ENCODE data around the gene PMEPA1.
"Not testable (repeated sequence)": the region's sequence is repeated elsewhere in the genome, so short reads cannot be mapped to it uniquely, and the experiment has no call there.

The PMEPA1 gene

DNA sequence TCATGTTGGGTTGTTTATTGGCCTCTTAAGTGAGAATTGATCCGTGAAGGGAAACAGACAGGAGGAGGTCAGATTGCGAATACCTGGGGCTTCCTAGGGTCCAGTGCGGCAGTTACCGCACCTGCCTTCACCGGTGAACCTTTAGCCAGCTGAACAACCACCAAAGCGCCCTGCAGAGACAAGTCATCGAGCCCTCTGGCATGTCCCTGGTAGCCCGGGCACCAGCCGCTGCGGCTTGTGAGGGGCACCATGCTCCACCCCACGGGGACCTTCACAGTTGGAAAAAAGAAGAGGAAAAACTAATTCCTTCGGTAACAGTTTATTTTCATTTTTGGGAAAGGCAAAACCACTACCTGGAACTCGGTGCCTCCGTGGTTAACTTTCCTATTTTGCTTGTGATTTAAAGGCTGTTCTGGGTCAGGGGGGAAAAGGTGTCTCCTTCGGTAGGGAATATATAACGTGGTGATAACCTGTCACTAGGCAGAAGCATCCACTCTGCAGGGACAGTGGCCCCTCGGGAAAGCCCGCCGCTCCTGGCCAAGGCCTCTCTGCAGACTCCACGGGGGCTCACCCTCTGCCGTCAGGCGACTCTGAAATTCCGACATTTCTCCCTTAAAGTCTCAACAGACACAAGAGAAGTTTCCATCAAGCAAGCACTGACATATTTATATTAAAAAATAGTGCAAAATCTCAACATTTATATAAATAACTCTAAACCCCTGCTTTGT, 58.9 kb downstream of the PMEPA1 start:
- no peak overlapping the region for H3K4me3 Mint-ChIP-seq
- ATAC-seq (no peak), DNase-seq (no peak)
- H3K4me1 Mint-ChIP-seq, result peaks cover 13% of the 10 kb centered on the region
- no peaks in the 10 kb centered on the region for H3K27me3 Mint-ChIP-seq
- no peak overlapping the region for H3K27ac Mint-ChIP-seq
- H3K9me3 Mint-ChIP-seq, result peaks cover 4% of the 10 kb centered on the region in 2 donors

- Mint-ChIP-seq H3K4me1 (peaks cover 12% of the 10 kb centered on the region), H3K9me3 (peaks cover 4 to 11% of the 10 kb centered on the region in 2 donors), H3K27ac (peak overlapping the region in 1 of 2 donors; percentile 77), H3K4me3 (no peak overlapping the region), H3K27me3 (no peaks in the 10 kb centered on the region)
- DNase-seq (no peak), ATAC-seq (no peak)
Observed at GRCh38 chr20:57650266-57650665, 59.5 kb downstream of the PMEPA1 start.

- Mint-ChIP-seq H3K9me3 (peaks cover 10 to 17% of the 10 kb centered on the region in 2 donors), H3K27me3 (no peaks in the 10 kb centered on the region), H3K4me1 (peaks cover 5% of the 10 kb centered on the region), H3K27ac (no peak overlapping the region), H3K4me3 (no peak overlapping the region)
- DNase-seq (no peak), ATAC-seq (no peak)
Observed at GRCh38 chr20:57649617-57650015, 60.2 kb downstream of the PMEPA1 start.

DNA sequence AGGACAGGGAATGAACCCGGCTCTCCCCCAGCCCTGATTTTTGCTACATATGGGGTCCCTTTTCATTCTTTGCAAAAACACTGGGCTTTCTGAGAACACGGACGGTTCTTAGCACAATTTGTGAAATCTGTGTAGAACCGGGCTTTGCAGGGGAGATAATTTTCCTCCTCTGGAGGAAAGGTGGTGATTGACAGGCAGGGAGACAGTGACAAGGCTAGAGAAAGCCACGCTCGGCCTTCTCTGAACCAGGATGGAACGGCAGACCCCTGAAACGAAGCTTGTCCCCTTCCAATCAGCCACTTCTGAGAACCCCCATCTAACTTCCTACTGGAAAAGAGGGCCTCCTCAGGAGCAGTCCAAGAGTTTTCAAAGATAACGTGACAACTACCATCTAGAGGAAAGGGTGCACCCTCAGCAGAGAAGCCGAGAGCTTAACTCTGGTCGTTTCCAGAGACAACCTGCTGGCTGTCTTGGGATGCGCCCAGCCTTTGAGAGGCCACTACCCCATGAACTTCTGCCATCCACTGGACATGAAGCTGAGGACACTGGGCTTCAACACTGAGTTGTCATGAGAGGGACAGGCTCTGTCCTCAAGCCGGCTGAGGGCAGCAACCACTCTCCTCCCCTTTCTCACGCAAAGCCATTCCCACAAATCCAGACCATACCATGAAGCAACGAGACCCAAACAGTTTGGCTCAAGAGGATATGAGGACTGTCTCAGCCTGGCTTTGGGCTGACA, 60.8 kb downstream of the PMEPA1 start:
- ATAC-seq (no peak), DNase-seq (no peak)
- peaks cover 16 to 23% of the 10 kb centered on the region in 2 donors for H3K9me3 Mint-ChIP-seq
- H3K4me1 Mint-ChIP-seq, result no peaks in the 10 kb centered on the region
- H3K4me3 Mint-ChIP-seq, result no peak overlapping the region
- no peak overlapping the region for H3K27ac Mint-ChIP-seq
- no peaks in the 10 kb centered on the region for H3K27me3 Mint-ChIP-seq

DNA sequence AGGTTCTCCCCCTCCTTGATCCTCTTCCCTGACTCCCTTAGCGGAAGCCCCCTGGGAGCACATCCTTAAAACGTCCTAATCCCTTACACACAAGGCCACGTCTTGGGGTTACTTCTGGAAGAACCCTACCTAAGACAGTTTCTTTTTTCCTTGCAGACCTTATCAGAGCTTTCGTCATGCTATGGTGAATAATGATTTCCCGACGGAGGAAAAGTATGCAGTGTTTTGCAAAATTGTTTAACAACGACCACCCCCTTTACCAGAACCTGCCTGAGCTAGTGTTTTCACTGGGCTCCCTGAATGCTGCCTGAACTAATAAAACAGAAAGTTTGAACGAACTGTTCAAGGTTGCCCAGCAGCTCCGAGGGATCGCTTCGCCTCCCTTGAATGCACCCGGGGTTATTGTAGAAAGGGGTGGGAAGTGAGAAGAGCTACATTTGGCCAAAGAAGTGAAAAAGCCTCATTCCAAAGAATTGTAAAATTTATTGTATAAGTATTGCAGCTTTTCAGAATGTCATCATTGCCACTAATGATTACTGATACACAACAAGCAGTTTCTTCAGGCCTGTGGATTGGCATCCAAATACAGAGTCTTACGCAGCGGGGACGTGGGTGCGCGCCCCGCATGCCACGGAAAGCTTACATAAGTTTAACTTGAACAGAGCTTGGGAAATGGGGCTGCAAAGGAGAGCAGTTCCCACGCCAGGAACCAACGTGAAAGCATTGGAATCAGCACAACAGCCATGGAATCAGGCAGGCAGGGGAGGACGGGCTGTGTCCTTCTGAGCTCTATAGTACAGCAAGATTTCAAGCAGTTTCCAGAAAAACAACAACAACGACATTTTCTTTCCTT, 61.7 kb downstream of the PMEPA1 start:
- ATAC-seq (no peak), DNase-seq (no peak)
- Mint-ChIP-seq H3K4me3 (no peak overlapping the region), H3K27me3 (no peaks in the 10 kb centered on the region), H3K27ac (no peak overlapping the region), H3K9me3 (peaks cover 18 to 29% of the 10 kb centered on the region in 2 donors), H3K4me1 (no peaks in the 10 kb centered on the region)

DNA sequence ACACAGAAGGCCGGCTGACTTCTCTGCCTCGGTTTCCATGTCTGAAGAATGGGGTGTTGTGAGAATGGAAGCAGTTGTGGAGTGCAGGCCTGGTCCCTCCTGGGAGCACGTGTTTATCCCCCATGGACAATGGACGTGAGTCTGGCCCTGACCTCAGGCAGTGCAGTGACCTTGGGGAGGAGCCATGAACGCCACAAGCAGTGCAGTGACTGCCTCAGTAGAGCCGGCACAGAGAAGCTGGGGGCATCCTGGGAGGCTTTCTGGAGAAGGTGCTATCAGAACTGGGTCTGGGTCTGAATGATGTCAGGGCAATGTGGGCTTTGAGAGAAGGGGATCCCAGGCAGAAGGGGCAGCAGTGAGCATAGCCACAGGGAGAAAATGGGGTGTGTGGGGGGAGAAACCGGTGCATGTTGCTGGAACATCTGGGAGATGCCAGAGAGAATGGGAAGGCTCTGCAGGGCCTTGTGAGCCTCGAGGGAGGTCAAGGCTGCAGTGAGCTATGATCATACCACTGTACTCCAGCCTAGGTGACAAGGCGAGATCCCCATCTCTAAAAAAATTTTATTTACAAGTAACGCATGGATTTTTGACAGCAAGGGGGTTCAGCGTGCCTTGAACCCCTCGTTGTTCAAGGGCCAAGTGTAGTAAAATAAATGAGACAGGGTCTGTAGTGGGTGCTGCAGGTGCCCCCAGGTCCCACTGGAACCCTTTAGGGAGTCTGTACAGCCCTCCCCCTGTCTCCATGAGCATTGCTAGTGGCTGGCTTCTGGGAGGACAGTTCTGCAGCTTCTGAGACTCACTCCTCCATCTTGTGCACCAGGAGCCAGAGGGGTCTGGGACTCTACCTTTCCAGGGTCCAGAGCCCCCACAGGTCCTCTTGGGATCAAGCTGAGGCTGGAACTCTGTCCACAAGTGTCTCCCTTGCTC, 62.5 kb downstream of the PMEPA1 start:
- H3K27ac Mint-ChIP-seq, result no peak overlapping the region
- ATAC-seq, result no peak
- no peak overlapping the region for H3K4me3 Mint-ChIP-seq
- peaks cover 18 to 33% of the 10 kb centered on the region in 2 donors for H3K9me3 Mint-ChIP-seq
- DNase-seq, result no peak
- no peaks in the 10 kb centered on the region for H3K4me1 Mint-ChIP-seq
- no peaks in the 10 kb centered on the region for H3K27me3 Mint-ChIP-seq

DNA sequence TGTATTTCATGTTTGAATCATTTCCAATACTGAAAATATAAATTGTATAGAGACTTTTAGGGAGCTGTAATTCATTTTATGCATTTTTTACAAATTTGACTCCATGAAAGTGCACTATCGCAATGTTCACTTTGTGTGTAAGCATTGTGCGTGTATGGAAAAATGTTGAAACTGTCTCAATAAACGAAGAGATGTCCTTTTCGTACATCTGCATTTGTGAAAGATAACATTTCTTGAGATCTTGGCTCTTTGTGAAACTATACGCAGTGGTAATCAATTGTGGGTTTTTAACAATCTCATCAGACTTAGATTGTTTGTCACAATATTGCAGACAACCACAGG, 70.9 kb downstream of the PMEPA1 start:
- peaks cover 9% of the 10 kb centered on the region for H3K4me1 Mint-ChIP-seq
- DNase-seq (no peak), ATAC-seq (no peak)
- no peak overlapping the region for H3K4me3 Mint-ChIP-seq
- peaks cover 27 to 40% of the 10 kb centered on the region in 2 donors for H3K9me3 Mint-ChIP-seq
- no peaks in the 10 kb centered on the region for H3K27me3 Mint-ChIP-seq
- no peak overlapping the region for H3K27ac Mint-ChIP-seq

DNA sequence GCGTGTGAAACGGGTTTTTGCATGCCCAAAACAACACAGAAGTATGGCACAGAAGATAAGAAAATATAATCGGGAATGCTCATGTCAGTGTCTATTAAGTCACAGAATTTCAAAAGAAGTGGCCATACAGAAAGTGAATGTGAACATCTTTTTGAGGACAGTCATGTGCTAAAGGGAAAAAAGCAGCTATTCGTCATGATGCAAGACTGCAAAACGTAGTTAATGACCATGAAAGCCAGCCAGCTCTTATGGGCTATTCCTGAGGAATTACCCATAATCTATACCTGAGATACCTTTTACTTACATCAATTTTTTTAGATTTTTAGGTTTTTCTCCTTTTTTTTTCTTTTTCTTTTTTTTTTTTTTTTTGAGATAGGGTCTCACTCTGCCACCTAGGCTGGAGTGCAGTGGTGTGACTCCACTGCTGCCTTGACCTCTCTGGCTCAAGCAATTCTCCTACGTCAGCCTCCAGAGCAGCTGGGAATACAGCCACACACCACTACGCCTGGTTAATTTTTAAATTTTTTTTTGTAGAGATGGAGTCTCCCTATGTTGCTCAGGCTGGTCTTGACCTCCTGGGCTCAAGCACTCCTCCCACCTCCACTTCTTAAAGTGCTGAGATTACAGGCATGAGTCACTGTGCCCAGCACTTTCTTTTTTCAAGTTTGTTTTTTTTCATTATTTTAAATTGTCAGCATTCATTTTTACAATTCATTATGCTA, 71.5 kb downstream of the PMEPA1 start:
- no peak overlapping the region for H3K4me3 Mint-ChIP-seq
- H3K27ac Mint-ChIP-seq, result no peak overlapping the region
- no peak for ATAC-seq
- peaks cover 27 to 41% of the 10 kb centered on the region in 2 donors for H3K9me3 Mint-ChIP-seq
- DNase-seq, result no peak
- no peaks in the 10 kb centered on the region for H3K27me3 Mint-ChIP-seq
- peaks cover 14% of the 10 kb centered on the region for H3K4me1 Mint-ChIP-seq

DNA sequence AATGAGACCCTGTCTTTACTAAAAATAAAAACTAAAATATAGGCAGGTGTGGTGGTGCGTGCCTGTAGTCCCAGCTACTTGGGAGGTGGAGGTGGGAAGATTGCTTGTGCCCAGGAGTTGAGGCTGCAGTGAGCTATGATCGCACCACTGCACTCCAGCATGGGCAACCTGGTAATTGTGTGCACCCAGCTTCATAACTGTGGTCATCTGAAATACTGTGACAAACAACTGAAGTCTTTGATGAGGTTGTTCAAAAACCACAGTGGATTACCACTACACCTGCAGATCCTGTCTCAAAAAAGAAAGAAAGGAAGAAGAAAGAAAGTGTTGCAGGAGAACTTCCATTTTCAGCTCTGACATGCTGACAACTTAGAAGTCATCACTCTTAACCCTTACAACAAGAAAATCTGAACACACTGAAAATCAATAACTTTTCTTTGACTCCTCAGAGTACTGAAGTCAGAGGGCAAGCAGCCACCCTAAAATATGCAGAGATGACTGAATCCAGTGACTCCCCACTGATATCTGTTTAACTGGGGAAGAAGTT, 75.8 kb downstream of the PMEPA1 start:
- no peak overlapping the region for H3K27ac Mint-ChIP-seq
- peak overlapping the region in 1 of 2 donors; percentile 11 for H3K4me3 Mint-ChIP-seq
- peaks cover 38% of the 10 kb centered on the region for H3K4me1 Mint-ChIP-seq
- H3K9me3 Mint-ChIP-seq, result peaks cover 31 to 41% of the 10 kb centered on the region in 2 donors
- peaks cover 7% of the 10 kb centered on the region for H3K27me3 Mint-ChIP-seq
- ATAC-seq (peak; percentile 56), DNase-seq (no peak)

DNA sequence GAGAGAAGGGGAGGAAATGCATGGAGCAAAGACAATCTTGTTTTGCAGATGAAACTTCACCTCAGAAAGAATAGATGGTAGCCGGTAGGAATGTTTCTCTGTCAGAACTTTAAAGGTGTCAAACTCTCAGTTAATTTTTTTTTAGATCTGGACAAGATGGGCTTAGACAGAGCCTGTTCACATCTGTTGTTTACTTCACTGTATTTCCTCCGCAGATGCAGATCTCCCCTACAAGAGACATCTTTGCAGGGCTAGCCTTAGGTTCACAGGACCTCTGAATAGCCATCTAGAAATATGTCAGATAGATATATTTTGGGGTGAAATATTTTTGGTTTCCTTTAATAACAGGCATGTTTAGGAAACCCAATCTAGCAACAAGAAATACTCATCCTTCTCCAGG, 77.5 kb downstream of the PMEPA1 start:
- DNase-seq (no peak), ATAC-seq (no peak)
- Mint-ChIP-seq H3K27ac (no peak overlapping the region), H3K9me3 (peaks cover 29 to 38% of the 10 kb centered on the region in 2 donors), H3K27me3 (peaks cover 7% of the 10 kb centered on the region), H3K4me1 (peaks cover 53% of the 10 kb centered on the region), H3K4me3 (no peak overlapping the region)

GRCh38 chr20:57630061-57630460, 79.8 kb downstream of the PMEPA1 start:
- ATAC-seq, result peak; percentile 91
- peak; percentile 50 to 67 for DNase-seq
- peaks cover 70% of the 10 kb centered on the region for H3K4me1 Mint-ChIP-seq
- H3K27me3 Mint-ChIP-seq, result peaks cover 7% of the 10 kb centered on the region
- peak overlapping the region; percentile 87 to 94 for H3K27ac Mint-ChIP-seq
- H3K9me3 Mint-ChIP-seq, result peaks cover 16 to 26% of the 10 kb centered on the region in 2 donors
- peak overlapping the region; percentile 90 to 95 for H3K4me3 Mint-ChIP-seq

DNA sequence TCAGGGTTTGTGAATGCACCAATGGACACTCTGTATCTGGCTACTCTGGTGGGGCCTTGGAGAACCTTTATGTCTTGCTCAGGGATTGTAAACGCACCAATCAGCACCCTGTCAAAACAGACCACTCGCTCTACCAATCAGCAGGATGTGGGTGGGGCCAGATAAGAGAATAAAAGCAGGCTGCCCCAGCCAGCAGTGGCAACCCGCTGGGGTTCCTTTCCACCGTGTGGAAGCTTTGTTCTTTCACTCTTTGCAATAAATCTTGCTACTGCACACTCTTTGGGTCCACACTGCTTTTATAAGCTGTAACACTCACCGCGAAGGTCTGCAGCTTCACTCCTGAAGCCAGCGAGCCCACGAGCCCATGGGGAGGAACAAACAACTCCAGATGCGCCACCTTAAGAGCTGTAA, 80.3 kb downstream of the PMEPA1 start:
- H3K27me3 Mint-ChIP-seq, ATAC-seq: not testable (repeated sequence)
- Mint-ChIP-seq H3K4me3 (peak overlapping the region; percentile 90 to 95), H3K9me3 (peaks cover 13 to 26% of the 10 kb centered on the region in 2 donors), H3K27ac (peak overlapping the region; percentile 87 to 94), H3K4me1 (peaks cover 67% of the 10 kb centered on the region)
- peak; percentile 75 to 77 for DNase-seq

- not testable (repeated sequence) for H3K27me3 Mint-ChIP-seq, ATAC-seq, DNase-seq
- Mint-ChIP-seq H3K9me3 (peaks cover 13 to 30% of the 10 kb centered on the region in 2 donors), H3K4me3 (peak overlapping the region; percentile 90 to 95), H3K4me1 (peaks cover 61% of the 10 kb centered on the region), H3K27ac (peak overlapping the region in 1 of 2 donors; percentile 94)
Observed at GRCh38 chr20:57628962-57629308, 80.9 kb downstream of the PMEPA1 start.

Measured in stimulated activated naive CD8-positive, alpha-beta T cell treated with anti-CD3 and anti-CD28 coated beads, Interleukin-15, amount 100 ng/mL, for 72 hours (primary cell).